Measurements from ENCODE around the gene GABARAP.
"Not testable (repeated sequence)": the region's sequence is repeated elsewhere in the genome, so short reads cannot be mapped to it uniquely, and the experiment has no call there.

Gene GABARAP

DNA sequence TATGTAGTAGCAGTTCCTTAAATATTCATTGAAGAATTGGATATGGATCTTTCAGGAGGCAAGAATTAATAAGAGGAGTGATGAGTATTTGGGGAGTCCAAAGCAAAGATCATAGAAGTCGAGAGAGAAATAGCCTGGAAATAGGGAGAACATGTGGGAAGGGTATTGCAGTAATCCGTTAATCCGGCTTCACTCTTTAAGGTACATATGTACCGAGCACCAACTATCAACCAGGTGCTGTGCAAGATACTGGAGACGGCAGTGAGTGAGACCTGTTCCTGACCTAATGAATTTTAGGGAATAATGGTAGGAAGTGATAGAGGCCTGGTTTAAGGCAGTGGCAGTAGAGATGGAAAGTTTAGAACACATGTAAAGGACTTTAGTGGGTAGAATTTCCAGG, 10.8 kb upstream of the GABARAP start:
- TF ChIP-seq GATA1 (IDR thresholded peaks at IDR 0.05; ENCODE audit: low read depth, low read length) = no peak
- DNase-seq = no peak

DNA sequence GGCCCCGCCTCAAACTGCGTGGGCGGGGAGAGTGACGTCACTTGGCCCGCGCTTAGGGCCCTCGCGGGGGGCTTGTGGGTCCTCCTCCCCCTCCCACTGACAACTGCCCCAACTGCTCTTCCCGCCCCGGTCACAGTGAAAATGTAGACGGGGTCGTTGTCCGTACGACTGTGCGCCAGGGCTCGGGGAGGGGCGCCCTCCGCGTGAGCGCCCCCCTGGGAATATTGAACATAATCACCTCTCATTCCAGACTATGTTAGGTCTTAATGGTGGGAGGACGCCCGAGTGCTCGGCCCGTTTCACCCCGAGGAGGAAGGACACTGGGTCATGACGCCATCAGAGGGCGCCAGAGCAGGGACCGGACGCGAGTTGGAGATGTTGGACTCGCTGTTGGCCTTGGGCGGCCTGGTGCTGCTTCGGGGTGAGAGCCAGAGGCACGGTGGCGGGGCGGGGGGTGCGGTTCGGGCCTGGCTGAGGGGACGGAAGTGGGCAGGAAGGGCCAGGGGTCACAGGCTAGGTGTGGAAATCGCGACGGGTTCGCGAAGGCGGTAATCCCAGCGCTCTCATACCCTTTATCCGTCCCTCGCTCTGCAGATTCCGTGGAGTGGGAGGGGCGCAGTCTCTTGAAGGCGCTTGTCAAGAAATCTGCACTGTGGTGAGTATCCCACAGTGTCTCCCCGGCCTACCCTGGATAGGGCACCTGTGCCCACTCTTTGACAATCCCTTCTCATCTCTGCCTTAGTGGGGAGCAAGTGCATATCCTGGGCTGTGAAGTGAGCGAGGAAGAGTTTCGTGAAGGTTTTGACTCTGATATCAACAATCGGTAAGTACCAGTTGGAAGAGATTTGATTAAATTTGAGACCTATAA, 10.2 kb upstream of the GABARAP start, which contains the start of gene ELP5:
ELP5 (plus strand) TSS at position 40 of the 868 bp plus-strand sequence; CDS start at position 376, 336 bp downstream.
- TF ChIP-seq POLR2A (IDR thresholded peaks at IDR 0.05; ENCODE audit: low read length) (peak; percentile 85), GATA1 (IDR thresholded peaks at IDR 0.05; ENCODE audit: low read depth, low read length) (no peak)

DNA sequence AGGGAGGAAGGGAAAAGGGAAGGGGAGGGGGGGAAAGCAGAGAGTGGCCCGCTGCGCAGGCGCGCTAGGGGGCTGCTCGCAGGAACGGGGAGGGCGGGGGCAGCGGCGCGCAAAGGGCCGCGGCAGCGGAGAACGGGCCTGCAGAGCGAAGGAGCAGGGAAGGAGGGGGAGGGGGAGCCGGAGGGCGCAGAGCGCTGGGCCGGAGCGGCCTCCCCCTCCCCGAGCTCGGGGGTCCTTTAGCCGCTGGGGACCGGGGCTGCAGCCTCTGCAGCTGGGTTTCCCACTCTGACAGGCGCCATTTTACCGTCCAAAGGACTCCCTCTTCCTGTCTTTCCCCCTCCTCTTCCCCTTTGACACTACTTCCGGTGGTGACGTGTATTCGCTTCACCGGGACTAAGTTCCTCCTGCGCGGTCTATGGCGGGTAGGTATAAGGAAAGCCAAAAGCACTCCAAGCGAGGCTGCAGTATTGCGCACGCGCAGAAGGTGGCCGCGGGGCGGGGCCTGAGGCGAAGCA, 9.5 kb upstream of the GABARAP start, which contains the start of gene CTDNEP1:
CTDNEP1 (minus strand) TSS at position 74 of the 515 bp plus-strand sequence. CDS start 438 bp downstream, outside the sequence.
- peak; percentile 99 to 100 for DNase-seq
- TF ChIP-seq POLR2A (IDR thresholded peaks at IDR 0.05; ENCODE audit: low read length) (no peak), GATA1 (IDR thresholded peaks at IDR 0.05; ENCODE audit: low read depth, low read length) (no peak)

More for the DNA sequence above, 10.2 kb upstream of the GABARAP start, which contains the start of gene ELP5:
- DNase-seq = peak; percentile 96 to 97

DNA sequence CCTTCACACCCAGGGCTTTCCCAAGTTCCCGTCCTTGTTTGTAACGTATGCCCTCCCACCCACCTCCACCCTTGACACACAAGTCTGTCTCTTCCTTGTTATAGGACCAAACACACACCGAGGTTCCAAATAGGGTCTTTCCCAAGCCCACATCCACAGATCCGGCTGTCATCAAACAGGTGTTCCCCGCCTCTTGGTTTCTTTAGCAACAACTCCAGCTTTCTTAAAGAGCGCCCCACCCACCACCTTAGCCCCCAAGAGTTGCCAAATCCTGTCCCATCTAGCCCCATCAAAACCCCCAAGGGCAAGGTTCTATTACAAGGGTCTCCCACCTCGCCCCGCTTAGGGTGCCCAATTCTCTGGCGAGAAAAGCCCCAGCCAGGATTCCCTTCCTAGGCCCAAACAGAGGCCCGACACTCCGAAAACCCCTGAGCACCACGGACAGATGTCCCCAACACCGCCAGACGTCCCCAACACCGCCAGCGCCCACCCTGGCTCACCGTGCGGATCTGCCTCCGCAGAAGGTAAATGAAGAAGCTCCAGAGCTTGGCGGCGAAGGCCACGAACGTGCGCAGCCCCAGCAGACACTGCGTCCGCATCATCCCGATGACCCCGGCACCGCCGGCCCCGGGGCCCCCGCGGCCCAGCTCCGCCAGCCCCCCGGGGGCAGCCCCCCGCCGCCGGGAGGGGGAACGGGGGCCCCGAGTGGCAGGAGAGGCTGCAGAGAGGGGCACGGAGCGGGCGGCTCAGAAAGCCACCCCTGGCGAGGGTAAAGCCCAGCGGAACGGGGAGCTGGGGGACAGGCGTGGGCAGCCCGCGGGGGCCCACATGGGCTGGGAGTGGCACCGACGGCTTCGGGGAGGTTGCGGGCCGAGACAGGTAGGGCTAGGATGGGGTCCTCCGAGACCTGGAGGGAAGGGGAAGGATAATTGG, 8.7 kb upstream of the GABARAP start:
- peak in 1 of 2 experiments; percentile 64 for DNase-seq
- TF ChIP-seq GATA1 (IDR thresholded peaks at IDR 0.05; ENCODE audit: low read depth, low read length) (no peak), POLR2A (IDR thresholded peaks at IDR 0.05; ENCODE audit: low read length) (no peak)

DNA sequence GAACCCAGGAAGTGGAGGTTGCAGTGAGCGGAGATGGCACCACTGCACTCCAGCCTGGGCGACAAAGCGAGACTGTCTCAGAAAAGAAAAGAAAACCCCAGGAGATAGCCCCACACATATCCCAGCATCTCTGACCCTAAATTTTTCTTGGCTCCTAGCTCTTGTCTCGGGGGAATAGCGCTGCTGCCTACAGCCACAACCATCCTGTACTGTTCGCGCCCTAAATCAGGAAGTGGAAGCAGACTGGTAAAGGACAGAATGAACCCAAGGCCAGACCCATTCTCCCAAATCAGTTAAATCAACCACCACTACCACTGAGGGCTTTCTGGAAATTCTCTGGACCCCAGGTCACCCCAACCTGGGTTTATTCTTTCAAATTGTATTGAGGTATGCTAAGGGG, 7.6 kb upstream of the GABARAP start:
- no peak for DNase-seq
- no peak for TF ChIP-seq POLR2A (IDR thresholded peaks at IDR 0.05; ENCODE audit: low read length)
- TF ChIP-seq GATA1 (IDR thresholded peaks at IDR 0.05; ENCODE audit: low read depth, low read length) = no peak

DNA sequence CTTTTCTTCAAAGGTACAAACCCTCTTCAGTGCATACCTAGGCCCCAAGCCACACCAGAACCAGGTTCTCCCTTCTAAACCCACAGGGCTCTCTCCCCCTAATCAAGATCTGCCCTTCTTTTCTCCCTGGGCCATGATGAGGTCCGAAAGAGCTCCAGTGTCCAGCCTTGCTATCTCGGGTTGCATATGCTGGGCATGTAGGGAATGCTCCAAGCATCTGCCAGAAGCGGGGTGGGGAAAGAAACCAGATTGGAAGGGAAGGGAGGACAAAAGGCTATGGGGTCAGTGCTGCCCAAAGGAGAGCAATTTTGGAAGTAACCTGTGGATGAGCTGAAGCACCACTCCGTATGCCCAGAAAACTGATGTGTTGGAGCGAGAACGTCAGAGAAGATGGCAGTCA, 7.0 kb upstream of the GABARAP start:
- no peak for TF ChIP-seq GATA1 (IDR thresholded peaks at IDR 0.05; ENCODE audit: low read depth, low read length)
- no peak for TF ChIP-seq POLR2A (IDR thresholded peaks at IDR 0.05; ENCODE audit: low read length)
- DNase-seq = no peak

DNA sequence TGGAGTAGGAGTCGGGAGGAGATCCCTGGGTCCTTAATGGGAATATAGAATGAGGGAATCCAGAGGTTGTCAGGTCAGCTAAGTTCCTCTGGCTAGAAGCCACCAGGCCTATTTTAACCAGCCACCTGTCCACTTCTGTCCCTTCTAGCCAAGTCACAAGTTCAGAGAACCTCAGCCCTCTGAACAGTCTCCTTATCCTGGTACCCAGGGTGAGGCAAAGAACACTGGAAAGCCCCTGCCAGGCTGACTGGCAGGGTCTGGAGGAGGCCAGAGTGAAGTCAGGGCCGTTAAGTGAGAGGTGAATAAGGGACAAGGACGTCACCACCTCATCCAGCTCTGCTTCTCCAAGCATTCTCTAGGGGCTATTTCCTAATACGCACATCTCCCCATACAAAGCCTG, 6.5 kb upstream of the GABARAP start:
- no peak for DNase-seq
- TF ChIP-seq POLR2A (IDR thresholded peaks at IDR 0.05; ENCODE audit: low read length) (no peak), GATA1 (IDR thresholded peaks at IDR 0.05; ENCODE audit: low read depth, low read length) (no peak)

DNA sequence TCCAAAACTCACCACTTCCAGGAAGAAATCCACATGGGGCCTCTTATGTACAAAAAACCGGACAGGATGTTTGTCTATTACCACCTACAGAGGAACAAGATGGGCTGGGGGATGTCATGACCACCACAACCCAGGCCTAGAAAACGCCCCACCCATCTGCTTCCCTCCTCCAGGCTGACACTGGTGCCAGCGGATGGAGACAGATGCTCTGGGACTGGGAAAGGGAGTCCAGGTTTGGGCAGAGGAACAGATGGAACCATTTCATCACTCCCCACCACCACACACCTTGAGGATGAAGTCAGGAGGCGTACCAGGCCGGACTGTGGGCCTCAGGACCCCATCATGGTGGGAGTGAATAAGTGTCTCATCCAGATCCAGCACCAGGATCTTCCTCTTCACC, 4.5 kb upstream of the GABARAP start:
- DNase-seq = no peak
- TF ChIP-seq POLR2A (IDR thresholded peaks at IDR 0.05; ENCODE audit: low read length) (no peak), GATA1 (IDR thresholded peaks at IDR 0.05; ENCODE audit: low read depth, low read length) (no peak)

DNA sequence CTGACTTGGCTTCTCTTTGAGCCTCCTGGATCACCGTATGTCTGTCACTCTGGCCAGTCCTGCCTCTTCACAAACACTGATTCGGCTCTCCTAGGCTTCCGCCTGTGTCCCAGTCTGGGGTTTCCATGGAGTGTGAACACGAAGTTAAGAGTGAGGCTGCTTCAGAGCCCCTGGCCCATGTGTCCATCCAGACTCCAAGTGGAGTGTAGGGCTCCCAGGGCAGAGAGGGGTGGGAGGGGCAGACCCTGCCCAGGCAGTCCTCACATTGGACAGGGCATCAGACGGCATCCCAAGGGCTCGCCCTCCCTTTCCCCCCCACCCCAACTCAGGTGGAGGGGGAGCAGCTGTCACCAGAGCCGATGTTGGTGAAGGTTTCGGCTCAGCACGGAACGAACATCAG, 1.6 kb upstream of the GABARAP start:
- not testable (repeated sequence) for DNase-seq

DNA sequence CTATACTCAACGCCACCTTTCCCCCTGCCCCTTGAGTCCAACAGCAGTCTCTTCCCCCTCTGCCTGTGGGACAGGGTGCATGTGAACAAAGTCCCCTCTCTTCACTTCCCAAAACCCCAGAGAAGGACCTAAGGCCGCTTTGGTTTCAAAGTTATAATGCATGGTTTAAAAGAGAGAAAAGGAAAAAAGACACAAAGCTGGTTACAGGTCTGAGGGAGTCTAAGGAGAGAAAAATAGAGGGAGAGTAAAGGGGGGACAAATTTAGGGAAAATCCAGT, 1.1 kb upstream of the GABARAP start:
- TF ChIP-seq GATA1 (IDR thresholded peaks at IDR 0.05; ENCODE audit: low read depth, low read length) (no peak), POLR2A (IDR thresholded peaks at IDR 0.05; ENCODE audit: low read length) (no peak)
- DNase-seq = no peak

DNA sequence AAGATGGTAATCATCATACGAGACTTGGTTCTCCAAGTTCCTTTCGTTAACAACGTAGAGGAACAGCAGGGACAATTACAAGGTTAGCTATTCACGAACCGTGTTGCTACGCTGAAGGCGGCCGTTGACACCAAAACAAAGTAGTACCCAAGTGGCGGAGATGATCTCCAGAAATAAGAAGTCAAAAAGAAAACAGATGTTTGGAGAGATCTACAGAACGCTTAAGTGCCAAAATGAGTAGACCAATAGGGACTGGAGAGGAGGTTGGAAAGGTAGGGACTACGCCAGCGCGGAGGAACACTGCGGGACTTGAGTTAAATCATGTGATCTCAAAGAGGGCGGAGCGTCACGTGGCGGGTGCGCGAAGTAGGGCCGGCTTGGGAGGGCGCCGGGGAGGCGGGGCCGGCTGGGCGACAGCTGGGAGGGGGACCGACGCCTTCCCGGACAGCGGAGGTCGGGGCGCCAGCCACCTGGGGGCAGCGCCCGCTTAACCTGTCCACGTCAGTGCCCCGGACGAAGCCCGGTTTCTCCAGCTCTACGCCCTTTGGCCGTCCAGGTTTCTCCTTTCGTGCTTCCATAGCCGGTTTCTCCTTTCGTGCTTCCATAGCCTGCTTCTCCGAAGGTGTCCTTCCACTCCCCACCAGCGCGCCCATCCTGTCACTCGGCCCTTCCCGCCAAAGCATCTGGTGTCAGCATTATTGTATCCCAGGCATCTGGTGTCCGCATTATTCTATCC, 636 bp upstream of the GABARAP start:
- peak; percentile 98 to 99 for DNase-seq
- TF ChIP-seq POLR2A (IDR thresholded peaks at IDR 0.05; ENCODE audit: low read length) (peak; percentile 64), GATA1 (IDR thresholded peaks at IDR 0.05; ENCODE audit: low read depth, low read length) (no peak)

DNA sequence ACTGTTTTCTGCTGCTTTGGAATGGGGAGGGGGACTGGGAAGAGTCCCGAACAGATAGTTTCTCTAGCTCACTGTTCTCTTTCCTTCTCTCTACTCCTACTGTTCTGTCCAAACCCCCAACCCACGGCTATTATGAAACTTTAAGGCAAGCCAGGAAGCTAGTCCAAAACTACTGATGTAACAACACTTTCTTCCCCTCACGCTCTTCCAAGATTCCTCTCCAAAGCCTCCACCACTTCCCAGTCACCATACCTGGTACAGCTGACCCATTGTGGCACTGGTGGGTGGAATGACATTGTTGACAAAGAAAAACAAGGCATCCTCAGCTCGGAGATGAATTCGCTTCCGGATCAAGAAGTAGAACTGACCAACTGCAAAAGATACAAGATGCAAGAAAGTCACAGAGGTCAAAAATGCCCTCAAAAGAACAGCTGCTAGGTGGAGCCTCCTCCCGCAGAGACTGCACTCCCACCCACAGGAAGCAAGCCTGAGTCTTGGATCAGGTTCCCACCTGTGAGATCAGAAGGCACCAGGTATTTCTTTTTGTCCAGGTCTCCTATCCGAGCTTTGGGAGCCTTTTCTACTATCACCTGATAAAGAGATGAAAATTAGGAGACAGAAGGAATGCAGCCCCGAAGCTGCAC, 1.0 kb downstream of the GABARAP start:
- TF ChIP-seq POLR2A (IDR thresholded peaks at IDR 0.05; ENCODE audit: low read length) = no peak
- TF ChIP-seq GATA1 (IDR thresholded peaks at IDR 0.05; ENCODE audit: low read depth, low read length) = no peak
- no peak for DNase-seq

DNA sequence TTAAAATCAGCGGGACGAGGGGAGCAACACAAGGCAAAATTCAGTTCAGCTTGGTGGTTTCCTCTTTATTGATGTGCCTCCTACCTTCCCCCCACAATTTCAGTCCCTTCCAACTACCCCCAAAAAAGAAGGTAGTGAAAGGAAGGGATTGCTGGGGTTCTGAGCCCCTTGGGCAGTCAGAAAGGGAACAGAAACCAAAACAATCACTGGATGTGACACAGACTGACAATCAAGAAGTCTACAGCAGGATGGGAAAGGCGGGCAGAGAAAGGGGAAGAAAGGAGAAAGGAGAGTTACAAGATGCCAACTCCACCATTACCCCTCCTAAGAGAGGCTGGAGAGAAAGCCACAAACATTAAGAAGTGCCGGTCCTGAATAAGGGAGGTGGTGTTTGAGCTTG, 1.9 kb downstream of the GABARAP start:
- TF ChIP-seq GATA1 (IDR thresholded peaks at IDR 0.05; ENCODE audit: low read depth, low read length) = no peak
- TF ChIP-seq POLR2A (IDR thresholded peaks at IDR 0.05; ENCODE audit: low read length) = no peak
- no peak for DNase-seq

Measured in erythroblast (primary cell).